Measurements from ENCODE around the gene PRDM16.

- TF ChIP-seq FOSL1 (IDR thresholded peaks at IDR 0.05; ENCODE audit: insufficient read depth, low read depth, low read length): no peak
- no peak for TF ChIP-seq SIN3A (conservative IDR thresholded peaks at IDR 0.05 in 1 of 2, IDR thresholded peaks at IDR 0.05 in 1 of 2; ENCODE audit: low read depth in 1 of 2, low read length in 2 of 2)
- TF ChIP-seq MAX (IDR thresholded peaks at IDR 0.05): no peak
- TF ChIP-seq CTCF (IDR thresholded peaks at IDR 0.05; ENCODE audit: control extremely low read depth in 1 of 3, insufficient read depth in 1 of 3, low read depth in 1 of 3, low read length in 3 of 3): peak in 1 of 3 experiments; percentile 5; a peak in 1 of 4 replicates
Observed at GRCh38 chr1:3413975-3414710, 345.1 kb downstream of the PRDM16 start.

All from H1 (cell line).